GM12865 (cell line): ENCODE data around the gene SNN.

Experiments
- DNase-seq: peaks from one replicate; pipeline ENCODE4 v3.0.0; 2010; ENCODE audit warnings: low read depth
- H3K4me3 ChIP-seq: 2 replicates; pipeline ENCODE4 v1.5.1; 2011; ENCODE audit warnings: mild to moderate bottlenecking, low read depth, low read length, control low read depth
- TF ChIP-seq, protein P1 (sequence below): IDR thresholded peaks from 2 replicates; pipeline ENCODE4 v1.5.1; 2011; ENCODE audit warnings: low read length, control low read depth, low read depth, inconsistent platforms; ENCODE audit not compliant: insufficient read depth; ENCODE audit errors: missing control alignments

The SNN gene

DNA sequence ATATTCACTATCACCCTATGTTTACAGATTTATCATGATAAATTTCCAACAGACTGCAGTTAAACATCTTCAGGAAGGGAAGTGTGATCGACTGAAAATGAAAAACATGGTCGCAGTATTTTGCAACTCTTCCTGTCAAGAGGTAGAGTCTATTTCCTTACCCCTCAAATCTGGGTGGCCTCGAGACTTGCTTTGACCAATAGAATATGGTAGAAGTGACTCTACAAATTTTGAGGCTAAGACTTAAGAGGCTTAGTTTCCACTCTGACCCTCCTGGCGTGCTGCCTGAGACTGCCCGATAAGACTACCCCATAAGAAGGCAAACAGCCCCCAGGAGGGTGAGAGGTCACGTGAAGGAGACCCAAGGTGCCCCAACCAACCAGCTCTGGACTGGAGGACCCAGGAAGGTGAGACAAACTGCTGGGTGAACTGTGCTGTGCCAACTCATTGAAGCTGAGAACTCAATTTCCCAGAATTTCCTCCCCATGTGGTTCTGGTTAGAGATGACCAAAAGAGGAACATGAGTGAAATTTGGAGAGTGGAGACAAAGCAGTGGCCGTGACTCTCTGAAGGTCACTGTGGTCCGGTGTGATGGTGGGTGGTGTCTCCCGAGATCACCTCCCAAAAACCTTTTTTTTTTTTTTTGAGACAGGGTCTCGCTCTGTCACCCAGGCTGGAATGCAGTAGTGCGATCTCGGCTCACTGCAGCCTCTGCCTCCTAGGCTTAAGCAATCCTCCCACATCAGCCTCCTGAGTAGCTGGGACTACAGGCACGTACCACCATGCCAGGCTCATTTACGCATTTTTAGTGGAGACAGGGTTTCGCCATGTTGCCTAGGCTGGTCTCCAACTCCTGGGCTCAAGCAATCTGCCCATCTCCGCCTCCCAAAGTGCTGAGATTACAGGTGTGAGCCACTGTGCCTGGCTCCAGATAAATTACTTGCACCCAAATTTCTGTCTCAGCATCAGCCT lies 43.3 kb upstream of the SNN start:
- TF ChIP-seq, protein P1, sequence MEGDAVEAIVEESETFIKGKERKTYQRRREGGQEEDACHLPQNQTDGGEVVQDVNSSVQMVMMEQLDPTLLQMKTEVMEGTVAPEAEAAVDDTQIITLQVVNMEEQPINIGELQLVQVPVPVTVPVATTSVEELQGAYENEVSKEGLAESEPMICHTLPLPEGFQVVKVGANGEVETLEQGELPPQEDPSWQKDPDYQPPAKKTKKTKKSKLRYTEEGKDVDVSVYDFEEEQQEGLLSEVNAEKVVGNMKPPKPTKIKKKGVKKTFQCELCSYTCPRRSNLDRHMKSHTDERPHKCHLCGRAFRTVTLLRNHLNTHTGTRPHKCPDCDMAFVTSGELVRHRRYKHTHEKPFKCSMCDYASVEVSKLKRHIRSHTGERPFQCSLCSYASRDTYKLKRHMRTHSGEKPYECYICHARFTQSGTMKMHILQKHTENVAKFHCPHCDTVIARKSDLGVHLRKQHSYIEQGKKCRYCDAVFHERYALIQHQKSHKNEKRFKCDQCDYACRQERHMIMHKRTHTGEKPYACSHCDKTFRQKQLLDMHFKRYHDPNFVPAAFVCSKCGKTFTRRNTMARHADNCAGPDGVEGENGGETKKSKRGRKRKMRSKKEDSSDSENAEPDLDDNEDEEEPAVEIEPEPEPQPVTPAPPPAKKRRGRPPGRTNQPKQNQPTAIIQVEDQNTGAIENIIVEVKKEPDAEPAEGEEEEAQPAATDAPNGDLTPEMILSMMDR: no peak
- H3K4me3 ChIP-seq: no peak overlapping the region
- DNase-seq: peak; percentile 41

GRCh38 chr16:11625769-11626168 lies 42.5 kb upstream of the SNN start:
- DNase-seq: no peak
- TF ChIP-seq, protein P1: no peak

DNA sequence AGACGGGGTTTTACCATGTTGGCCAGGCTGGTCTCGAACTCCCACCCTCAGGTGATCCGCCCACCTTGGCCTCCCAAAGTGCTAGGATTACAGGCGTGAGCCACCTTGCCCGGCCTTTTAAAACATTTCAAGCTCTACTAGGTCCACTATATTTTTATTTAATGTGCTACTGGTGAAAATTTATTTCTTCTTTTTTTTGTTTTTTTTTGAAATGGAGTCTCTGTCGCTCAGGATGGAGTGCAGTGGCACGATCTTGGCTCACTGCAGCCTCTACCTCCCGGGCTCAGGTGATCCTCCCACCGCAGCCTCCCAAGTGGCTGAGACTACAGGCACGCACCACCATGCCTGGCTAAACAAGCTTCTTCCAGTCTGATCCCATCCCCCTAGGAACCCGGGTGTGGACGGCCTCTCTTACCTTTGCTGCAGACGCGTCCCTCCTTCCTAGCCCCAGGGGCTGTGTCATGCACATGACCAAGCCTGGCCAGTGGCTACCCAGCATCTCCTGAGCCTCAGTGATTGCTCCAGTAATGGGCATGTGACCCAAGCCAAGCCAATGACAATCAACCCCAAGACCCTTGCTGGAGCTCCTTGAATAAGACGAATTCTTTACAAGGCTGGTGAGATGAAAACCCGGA lies 41.5 kb upstream of the SNN start:
- DNase-seq: no peak
- TF ChIP-seq, protein P1: no peak
- H3K4me3 ChIP-seq: no peak overlapping the region

More at GRCh38 chr16:11625769-11626168, 42.5 kb upstream of the SNN start:
- H3K4me3 ChIP-seq: no peak overlapping the region

- DNase-seq: no peak
- no peak overlapping the region for H3K4me3 ChIP-seq
- TF ChIP-seq, protein P1: no peak
Measured at GRCh38 chr16:11627292-11627663, 41.0 kb upstream of the SNN start.

DNA sequence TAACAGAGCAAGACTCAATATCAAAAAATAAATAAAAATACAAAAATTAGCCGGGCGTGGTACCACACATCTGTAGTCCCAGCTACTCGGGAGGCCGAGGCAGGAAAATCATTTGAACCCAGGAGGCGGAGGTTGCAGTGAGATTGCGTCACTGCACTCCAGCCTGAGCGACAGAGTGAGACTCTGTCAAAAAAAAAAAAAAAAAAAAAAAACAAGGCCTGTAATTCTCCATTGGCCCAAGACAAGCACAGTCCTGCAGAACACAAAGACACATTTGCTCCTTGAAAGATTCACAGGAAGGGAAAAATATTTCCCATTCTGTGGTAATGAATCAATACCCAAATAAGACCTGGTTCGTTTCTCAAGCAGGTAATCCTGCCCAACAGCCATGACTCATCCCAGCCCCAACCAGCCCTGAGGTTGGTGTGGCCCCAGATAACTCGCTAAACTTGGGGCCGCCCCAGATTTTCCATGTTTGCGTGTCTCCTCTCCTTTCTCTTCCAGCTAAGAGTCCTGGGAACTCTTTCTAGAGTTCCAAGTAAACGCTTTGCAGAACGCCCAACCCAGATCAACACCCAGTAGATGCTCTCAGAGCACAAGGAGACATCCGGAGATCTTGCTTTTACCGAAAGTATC lies 40.3 kb upstream of the SNN start:
- TF ChIP-seq, protein P1: no peak
- no peak overlapping the region for H3K4me3 ChIP-seq
- no peak for DNase-seq

DNA sequence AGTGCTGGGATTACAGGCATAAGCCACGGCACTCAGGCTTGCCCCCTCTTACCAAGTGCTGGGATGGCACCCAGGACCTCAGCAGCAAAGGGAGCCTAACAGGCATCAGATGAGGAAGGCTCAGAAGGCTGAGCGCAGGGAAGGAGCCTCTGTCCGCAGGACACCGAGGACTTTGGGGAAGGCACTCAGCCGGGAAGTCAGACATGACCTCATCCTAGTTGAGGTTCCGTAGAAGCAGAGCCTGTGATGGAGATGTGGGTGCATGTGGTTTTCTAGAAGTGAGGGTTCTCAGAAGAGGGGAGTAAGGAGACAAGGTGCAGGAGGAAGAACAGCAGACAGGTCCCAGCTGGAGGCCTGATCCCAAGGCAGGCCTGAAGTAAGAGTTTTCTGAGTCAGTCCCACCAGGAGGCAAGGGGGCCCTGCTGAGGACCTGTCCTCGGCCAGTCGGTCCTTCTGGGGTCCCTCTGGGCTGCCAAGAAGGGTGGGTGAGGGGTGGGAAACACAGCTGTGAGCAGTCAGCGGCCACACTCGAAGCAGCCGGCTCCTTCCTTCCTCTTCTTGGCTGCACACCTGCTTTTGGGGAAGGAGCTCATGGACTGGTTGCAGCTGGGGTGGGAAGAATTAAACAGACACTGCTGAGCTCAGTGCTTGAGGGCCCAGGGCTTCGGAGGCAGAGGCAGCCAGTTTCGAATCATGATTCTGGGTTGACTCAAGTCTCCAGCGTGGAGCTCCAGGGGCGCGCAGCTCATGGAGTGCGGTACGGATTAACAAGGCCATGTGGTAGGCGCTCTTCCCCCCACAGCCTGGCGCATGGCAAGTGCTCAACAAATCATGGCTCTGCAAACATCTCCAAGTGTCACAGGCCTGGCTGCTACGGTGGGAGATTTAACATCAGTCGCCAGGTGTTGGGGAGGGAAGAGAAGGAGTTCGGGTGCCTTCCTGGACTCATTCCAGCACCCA lies 38.9 kb upstream of the SNN start:
- DNase-seq: no peak
- TF ChIP-seq, protein P1: no peak
- H3K4me3 ChIP-seq: no peak overlapping the region
